ENCODE measurements around the gene SPSB1. TPM values are rescaled to one million over a fixed set of nuclear protein-coding genes. Genes with fewer than 3 reads are reported as not detected.

SPSB1 gene
- polyA plus RNA-seq, 4 donors, result 24.1 to 69.1 (median 32.6) TPM

GRCh38 chr1:9363061-9363471 lies 70.4 kb downstream of the SPSB1 start:
- FAIRE-seq (no peak), DNase-seq (no peak)
- WGBS, 3 donors, result 65 to 85% (median 72%) methylated on average over 8 of the region's 8 CpGs
- H3K27ac ChIP-seq (ENCODE audit: low read depth in 1 of 3, low read length in 2 of 3), result peak overlapping the region in 1 of 3 donors; percentile 20
- no peaks in the 10 kb centered on the region for H3K9me3 ChIP-seq (ENCODE audit: control insufficient read depth in 2 of 2, insufficient read depth in 1 of 2, low read depth in 1 of 2, low read length in 1 of 2)
- H3K4me3 ChIP-seq (ENCODE audit: low read depth in 1 of 3, low read length in 3 of 3), result no peak overlapping the region
- H3K36me3 ChIP-seq (ENCODE audit: control insufficient read depth in 3 of 3, insufficient read depth in 2 of 3, low read depth in 1 of 3, low read length in 3 of 3), result peaks cover 0 to 80% (median 17%) of the 10 kb centered on the region in 3 donors
- peaks cover 0 to 12% (median 0%) of the 10 kb centered on the region in 3 donors for H3K4me1 ChIP-seq (ENCODE audit: control insufficient read depth in 3 of 3, insufficient read depth in 2 of 3, low read depth in 1 of 3, low read length in 2 of 3)
- H3K27me3 ChIP-seq (ENCODE audit: control insufficient read depth in 3 of 3, insufficient read depth in 3 of 3, low read length in 3 of 3), result no peaks in the 10 kb centered on the region

GRCh38 chr1:9366298-9366697 lies 73.6 kb downstream of the SPSB1 start:
- Histone ChIP-seq H3K36me3 (ENCODE audit: control insufficient read depth in 3 of 3, insufficient read depth in 2 of 3, low read depth in 1 of 3, low read length in 3 of 3) (peaks cover 4 to 77% (median 11%) of the 10 kb centered on the region in 3 donors), H3K4me3 (ENCODE audit: low read depth in 1 of 3, low read length in 3 of 3) (no peak overlapping the region), H3K4me1 (ENCODE audit: control insufficient read depth in 3 of 3, insufficient read depth in 2 of 3, low read depth in 1 of 3, low read length in 2 of 3) (peaks cover 0 to 17% (median 2%) of the 10 kb centered on the region in 3 donors), H3K27me3 (ENCODE audit: control insufficient read depth in 3 of 3, insufficient read depth in 3 of 3, low read length in 3 of 3) (no peaks in the 10 kb centered on the region), H3K27ac (ENCODE audit: low read depth in 1 of 3, low read length in 2 of 3) (no peak overlapping the region), H3K9me3 (ENCODE audit: control insufficient read depth in 2 of 2, insufficient read depth in 1 of 2, low read depth in 1 of 2, low read length in 1 of 2) (no peaks in the 10 kb centered on the region)
- FAIRE-seq, result no peak
- DNase-seq, result no peak
- WGBS, 3 donors, result 85 to 89% (median 87%) methylated on average over 8 of the region's 8 CpGs

GRCh38 chr1:9366943-9367780 lies 74.5 kb downstream of the SPSB1 start:
- Histone ChIP-seq H3K27me3 (ENCODE audit: control insufficient read depth in 3 of 3, insufficient read depth in 3 of 3, low read length in 3 of 3) (no peaks in the 10 kb centered on the region), H3K27ac (ENCODE audit: low read depth in 1 of 3, low read length in 2 of 3) (no peak overlapping the region), H3K4me3 (ENCODE audit: low read depth in 1 of 3, low read length in 3 of 3) (no peak overlapping the region), H3K9me3 (ENCODE audit: control insufficient read depth in 2 of 2, insufficient read depth in 1 of 2, low read depth in 1 of 2, low read length in 1 of 2) (no peaks in the 10 kb centered on the region), H3K36me3 (ENCODE audit: control insufficient read depth in 3 of 3, insufficient read depth in 2 of 3, low read depth in 1 of 3, low read length in 3 of 3) (peaks cover 4 to 71% (median 11%) of the 10 kb centered on the region in 3 donors), H3K4me1 (ENCODE audit: control insufficient read depth in 3 of 3, insufficient read depth in 2 of 3, low read depth in 1 of 3, low read length in 2 of 3) (peaks cover 0 to 26% (median 7%) of the 10 kb centered on the region in 3 donors)
- no peak for DNase-seq
- no peak for FAIRE-seq
- 94 to 97% (median 95%) methylated on average over 34 of the region's 34 CpGs for WGBS, 3 donors

GRCh38 chr1:9367806-9368205 lies 75.1 kb downstream of the SPSB1 start:
- H3K27me3 ChIP-seq (ENCODE audit: control insufficient read depth in 3 of 3, insufficient read depth in 3 of 3, low read length in 3 of 3), result no peaks in the 10 kb centered on the region
- H3K36me3 ChIP-seq (ENCODE audit: control insufficient read depth in 3 of 3, insufficient read depth in 2 of 3, low read depth in 1 of 3, low read length in 3 of 3), result peaks cover 4 to 66% (median 11%) of the 10 kb centered on the region in 3 donors
- no peak for FAIRE-seq
- H3K4me1 ChIP-seq (ENCODE audit: control insufficient read depth in 3 of 3, insufficient read depth in 2 of 3, low read depth in 1 of 3, low read length in 2 of 3), result peaks cover 0 to 25% (median 7%) of the 10 kb centered on the region in 3 donors
- 78 to 87% (median 84%) methylated on average over 8 to 9 of the region's 9 CpGs for WGBS, 3 donors
- no peak overlapping the region for H3K4me3 ChIP-seq (ENCODE audit: low read depth in 1 of 3, low read length in 3 of 3)
- H3K27ac ChIP-seq (ENCODE audit: low read depth in 1 of 3, low read length in 2 of 3), result no peak overlapping the region
- DNase-seq, result no peak
- no peaks in the 10 kb centered on the region for H3K9me3 ChIP-seq (ENCODE audit: control insufficient read depth in 2 of 2, insufficient read depth in 1 of 2, low read depth in 1 of 2, low read length in 1 of 2)

- DNase-seq (no peak), FAIRE-seq (no peak)
- H3K36me3 ChIP-seq (ENCODE audit: control insufficient read depth in 3 of 3, insufficient read depth in 2 of 3, low read depth in 1 of 3, low read length in 3 of 3), result peaks cover 4 to 60% (median 11%) of the 10 kb centered on the region in 3 donors
- 74 to 83% (median 78%) methylated on average over 8 of the region's 8 CpGs for WGBS, 3 donors
- no peaks in the 10 kb centered on the region for H3K9me3 ChIP-seq (ENCODE audit: control insufficient read depth in 2 of 2, insufficient read depth in 1 of 2, low read depth in 1 of 2, low read length in 1 of 2)
- H3K4me3 ChIP-seq (ENCODE audit: low read depth in 1 of 3, low read length in 3 of 3), result no peak overlapping the region
- no peak overlapping the region for H3K27ac ChIP-seq (ENCODE audit: low read depth in 1 of 3, low read length in 2 of 3)
- peaks cover 0 to 20% (median 7%) of the 10 kb centered on the region in 3 donors for H3K4me1 ChIP-seq (ENCODE audit: control insufficient read depth in 3 of 3, insufficient read depth in 2 of 3, low read depth in 1 of 3, low read length in 2 of 3)
- no peaks in the 10 kb centered on the region for H3K27me3 ChIP-seq (ENCODE audit: control insufficient read depth in 3 of 3, insufficient read depth in 3 of 3, low read length in 3 of 3)
Observed at GRCh38 chr1:9368356-9368755, 75.7 kb downstream of the SPSB1 start.

GRCh38 chr1:9369964-9370788 lies 77.5 kb downstream of the SPSB1 start:
- H3K9me3 ChIP-seq (ENCODE audit: control insufficient read depth in 2 of 2, insufficient read depth in 1 of 2, low read depth in 1 of 2, low read length in 1 of 2), result no peaks in the 10 kb centered on the region
- 92 to 96% (median 96%) methylated on average over 16 of the region's 16 CpGs for WGBS, 3 donors
- H3K27ac ChIP-seq (ENCODE audit: low read depth in 1 of 3, low read length in 2 of 3), result peak overlapping the region in 2 of 3 donors; percentile 7 to 59

GRCh38 chr1:9371391-9371935 lies 78.8 kb downstream of the SPSB1 start:
- peaks cover 4 to 44% (median 11%) of the 10 kb centered on the region in 3 donors for H3K36me3 ChIP-seq (ENCODE audit: control insufficient read depth in 3 of 3, insufficient read depth in 2 of 3, low read depth in 1 of 3, low read length in 3 of 3)
- H3K4me1 ChIP-seq (ENCODE audit: control insufficient read depth in 3 of 3, insufficient read depth in 2 of 3, low read depth in 1 of 3, low read length in 2 of 3), result peaks cover 0 to 24% (median 12%) of the 10 kb centered on the region in 3 donors
- 49 to 59% (median 59%) methylated on average over 15 of the region's 15 CpGs for WGBS, 3 donors
- DNase-seq (peak; percentile 34 to 82), FAIRE-seq (no peak)
- peak overlapping the region; percentile 27 to 91 (median 85) for H3K27ac ChIP-seq (ENCODE audit: low read depth in 1 of 3, low read length in 2 of 3)
- no peak overlapping the region for H3K4me3 ChIP-seq (ENCODE audit: low read depth in 1 of 3, low read length in 3 of 3)
- no peaks in the 10 kb centered on the region for H3K27me3 ChIP-seq (ENCODE audit: control insufficient read depth in 3 of 3, insufficient read depth in 3 of 3, low read length in 3 of 3)
- H3K9me3 ChIP-seq (ENCODE audit: control insufficient read depth in 2 of 2, insufficient read depth in 1 of 2, low read depth in 1 of 2, low read length in 1 of 2), result no peaks in the 10 kb centered on the region

More at GRCh38 chr1:9369964-9370788, 77.5 kb downstream of the SPSB1 start:
- Histone ChIP-seq H3K27me3 (ENCODE audit: control insufficient read depth in 3 of 3, insufficient read depth in 3 of 3, low read length in 3 of 3) (no peaks in the 10 kb centered on the region), H3K4me1 (ENCODE audit: control insufficient read depth in 3 of 3, insufficient read depth in 2 of 3, low read depth in 1 of 3, low read length in 2 of 3) (peaks cover 0 to 17% (median 10%) of the 10 kb centered on the region in 3 donors), H3K4me3 (ENCODE audit: low read depth in 1 of 3, low read length in 3 of 3) (no peak overlapping the region), H3K36me3 (ENCODE audit: control insufficient read depth in 3 of 3, insufficient read depth in 2 of 3, low read depth in 1 of 3, low read length in 3 of 3) (peaks cover 4 to 50% (median 11%) of the 10 kb centered on the region in 3 donors)
- FAIRE-seq (no peak), DNase-seq (no peak)

GRCh38 chr1:9371951-9372350 lies 79.3 kb downstream of the SPSB1 start:
- H3K4me3 ChIP-seq (ENCODE audit: low read depth in 1 of 3, low read length in 3 of 3), result no peak overlapping the region
- no peak for FAIRE-seq
- H3K9me3 ChIP-seq (ENCODE audit: control insufficient read depth in 2 of 2, insufficient read depth in 1 of 2, low read depth in 1 of 2, low read length in 1 of 2), result no peaks in the 10 kb centered on the region
- H3K4me1 ChIP-seq (ENCODE audit: control insufficient read depth in 3 of 3, insufficient read depth in 2 of 3, low read depth in 1 of 3, low read length in 2 of 3), result peaks cover 0 to 26% (median 14%) of the 10 kb centered on the region in 3 donors
- peak overlapping the region; percentile 27 to 91 (median 85) for H3K27ac ChIP-seq (ENCODE audit: low read depth in 1 of 3, low read length in 2 of 3)
- 14 to 41% (median 29%) methylated on average over 5 of the region's 5 CpGs for WGBS, 3 donors
- no peaks in the 10 kb centered on the region for H3K27me3 ChIP-seq (ENCODE audit: control insufficient read depth in 3 of 3, insufficient read depth in 3 of 3, low read length in 3 of 3)
- DNase-seq, result peak; percentile 38 to 52
- peaks cover 4 to 41% (median 11%) of the 10 kb centered on the region in 3 donors for H3K36me3 ChIP-seq (ENCODE audit: control insufficient read depth in 3 of 3, insufficient read depth in 2 of 3, low read depth in 1 of 3, low read length in 3 of 3)
